Germinal center (tissue), 1 donor: ENCODE data around the gene TULP3.

ENCODE experiments used
- DNase-seq: peaks from one replicate; pipeline ENCODE4 v3.0.0; 2012; ENCODE audit warnings: mixed read lengths, low spot score

The TULP3 gene

DNA sequence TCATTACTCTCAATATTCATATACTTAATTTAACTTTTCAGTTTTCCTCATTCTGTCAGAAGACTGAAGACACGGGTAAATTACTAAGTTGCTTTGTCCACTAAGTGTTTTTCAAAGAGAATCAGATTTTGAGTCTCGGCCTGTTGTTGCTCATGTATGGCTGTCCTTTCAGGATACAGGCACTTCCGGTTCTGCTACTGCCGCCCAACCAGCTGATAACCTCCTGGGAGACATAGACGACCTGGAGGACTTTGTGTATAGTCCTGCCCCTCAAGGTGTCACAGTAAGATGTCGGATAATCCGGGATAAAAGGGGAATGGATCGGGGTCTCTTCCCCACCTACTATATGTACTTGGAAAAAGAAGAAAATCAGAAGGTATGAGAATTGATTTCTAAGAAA lies 40.2 kb downstream of the TULP3 start:
- DNase-seq, result no peak

DNA sequence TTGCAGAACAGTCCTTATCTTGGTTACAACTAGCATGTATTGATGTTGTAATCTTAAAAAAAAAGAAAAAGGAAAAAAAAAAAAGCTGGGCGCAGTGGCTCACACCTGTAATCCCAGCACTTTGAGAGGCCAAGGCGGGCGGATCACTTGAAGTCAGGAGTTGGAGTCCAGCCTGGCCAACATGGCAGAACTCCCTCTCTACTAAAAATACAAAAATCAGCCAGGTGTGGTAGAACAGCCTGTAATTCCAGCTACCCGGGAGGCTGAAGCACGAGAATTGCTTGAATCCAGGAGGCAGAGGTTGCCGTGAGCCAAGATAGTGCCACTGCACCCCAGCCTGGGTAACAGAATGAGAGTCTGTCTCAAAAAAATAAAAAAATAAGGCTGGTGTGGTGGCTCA lies 42.9 kb downstream of the TULP3 start:
- no peak for DNase-seq

DNA sequence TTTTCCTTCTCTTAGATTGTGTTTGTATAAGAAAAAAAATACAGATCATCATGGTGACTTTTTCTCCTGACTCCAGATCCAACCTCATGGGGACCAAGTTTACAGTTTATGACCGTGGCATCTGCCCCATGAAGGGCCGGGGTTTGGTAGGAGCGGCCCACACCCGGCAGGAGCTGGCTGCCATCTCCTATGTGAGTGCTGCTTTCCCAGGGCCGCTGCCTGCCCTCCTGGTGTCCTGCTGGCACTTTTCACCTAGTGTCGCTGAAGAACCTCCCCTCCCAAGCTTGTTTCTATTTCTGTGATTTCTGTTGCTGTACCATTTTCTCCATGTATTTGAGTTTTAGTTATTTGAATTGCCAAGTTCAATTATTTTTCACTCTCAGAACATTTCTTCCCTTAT lies 43.7 kb downstream of the TULP3 start:
- DNase-seq, result no peak

- no peak for DNase-seq
These were observed 45.6 kb downstream of the TULP3 start for GRCh38 chr12:2936301-2936700.

DNA sequence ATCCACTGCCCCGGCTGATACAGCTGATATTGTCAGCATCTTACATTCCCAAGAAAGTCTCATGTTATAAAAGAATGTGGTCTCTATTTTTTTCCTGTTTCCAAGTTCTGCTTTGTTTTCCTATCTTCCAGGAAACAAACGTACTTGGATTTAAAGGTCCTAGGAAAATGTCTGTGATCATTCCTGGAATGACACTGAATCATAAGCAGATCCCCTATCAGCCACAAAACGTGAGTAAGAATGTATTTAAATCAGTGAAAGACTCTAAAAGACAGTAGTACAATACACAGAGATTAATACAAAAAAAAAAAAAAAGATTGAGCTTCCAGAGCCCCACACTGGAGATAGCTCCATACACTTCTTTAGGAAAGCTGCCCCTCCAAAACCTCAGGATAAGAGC lies 46.8 kb downstream of the TULP3 start:
- no peak for DNase-seq

DNA sequence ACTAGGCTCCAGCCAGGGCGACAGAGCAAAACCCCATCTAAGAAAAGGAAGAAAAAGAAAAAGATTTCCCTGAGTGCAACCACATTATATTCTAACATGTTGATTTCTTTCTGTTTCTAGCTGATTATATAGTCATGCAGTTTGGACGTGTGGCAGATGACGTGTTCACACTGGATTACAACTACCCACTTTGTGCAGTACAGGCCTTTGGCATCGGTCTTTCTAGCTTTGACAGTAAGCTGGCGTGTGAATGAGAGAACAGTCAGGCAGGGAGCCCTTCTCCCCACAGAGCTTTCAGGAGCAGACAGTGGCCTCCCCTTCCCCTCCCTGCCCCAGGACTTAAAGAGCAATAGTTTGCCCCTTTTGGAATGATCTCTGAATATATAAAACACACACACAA lies 48.5 kb downstream of the TULP3 start:
- DNase-seq, result no peak

- DNase-seq, result no peak
These were observed 49.9 kb downstream of the TULP3 start for GRCh38 chr12:2940564-2940963.

DNA sequence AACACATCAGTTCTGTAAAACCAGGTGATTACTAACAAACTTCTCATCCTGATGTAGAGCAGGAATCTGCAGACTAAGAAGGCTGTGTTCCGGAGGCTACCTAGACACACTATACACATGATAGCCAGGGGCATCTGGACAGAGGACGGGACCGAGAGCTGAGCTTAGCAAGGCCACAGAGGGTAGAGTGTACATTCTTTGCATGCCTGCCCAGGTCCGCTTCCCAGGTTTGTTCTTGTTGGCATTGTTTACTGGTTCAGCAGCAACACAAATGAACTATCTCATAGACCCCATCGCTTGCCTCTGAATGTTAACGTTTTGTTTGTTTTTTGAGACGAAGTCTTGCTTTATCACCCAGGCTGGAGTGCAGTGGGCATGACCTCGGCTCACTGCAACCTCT lies 50.8 kb downstream of the TULP3 start:
- DNase-seq, result no peak

DNA sequence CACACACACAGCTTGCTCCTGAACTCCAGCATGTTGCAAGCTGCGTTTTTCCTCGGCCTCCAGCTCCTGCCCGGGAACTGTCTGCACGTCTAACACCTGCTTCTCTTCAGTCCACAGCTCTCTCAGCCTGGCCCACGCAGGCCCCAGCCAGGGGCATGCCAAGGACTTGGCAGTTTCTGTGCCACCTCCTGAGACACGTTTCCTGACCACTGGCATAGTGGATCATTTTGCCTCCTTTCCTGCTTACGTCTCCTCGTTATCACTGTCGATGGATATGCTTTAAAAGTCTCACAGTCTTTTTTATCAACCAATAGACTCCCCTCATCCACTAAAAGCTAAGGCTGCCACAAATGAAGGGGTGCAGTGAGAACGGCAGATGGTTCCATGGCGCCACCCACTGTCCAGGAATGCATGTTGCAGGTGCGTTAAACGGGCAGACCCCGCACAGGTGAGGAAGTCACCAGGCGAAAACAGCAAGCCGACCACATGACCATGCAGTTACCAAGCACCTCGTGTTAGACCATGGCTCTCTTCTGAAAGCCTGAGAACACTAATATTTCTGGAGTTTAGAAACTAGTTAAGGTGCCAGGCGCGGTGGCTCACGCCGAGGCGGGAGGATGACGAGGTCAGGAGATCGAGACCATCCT lies 53.8 kb downstream of the TULP3 start:
- peak; percentile 61 for DNase-seq

DNA sequence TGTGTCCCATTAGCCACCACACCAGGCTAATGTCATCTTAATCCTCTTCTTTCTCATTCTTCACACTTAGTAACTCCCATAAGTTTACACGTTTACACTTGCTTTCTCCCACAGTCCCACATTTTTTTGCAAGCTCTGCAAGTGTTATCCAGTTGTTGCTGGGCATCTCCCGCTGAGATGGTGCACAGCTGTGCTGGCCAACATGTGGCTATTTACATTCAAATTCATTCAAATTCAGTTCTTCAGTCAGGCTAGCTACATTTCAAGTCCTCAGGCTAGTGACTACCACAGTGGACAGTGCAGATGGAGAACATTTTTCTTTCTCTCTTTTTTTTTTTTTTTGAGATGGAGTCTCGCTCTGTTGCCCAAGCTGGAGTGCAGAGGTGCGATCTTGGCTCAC lies 58.7 kb downstream of the TULP3 start:
- DNase-seq, result no peak

GRCh38 chr12:2955888-2956287 lies 65.2 kb downstream of the TULP3 start:
- no peak for DNase-seq

DNA sequence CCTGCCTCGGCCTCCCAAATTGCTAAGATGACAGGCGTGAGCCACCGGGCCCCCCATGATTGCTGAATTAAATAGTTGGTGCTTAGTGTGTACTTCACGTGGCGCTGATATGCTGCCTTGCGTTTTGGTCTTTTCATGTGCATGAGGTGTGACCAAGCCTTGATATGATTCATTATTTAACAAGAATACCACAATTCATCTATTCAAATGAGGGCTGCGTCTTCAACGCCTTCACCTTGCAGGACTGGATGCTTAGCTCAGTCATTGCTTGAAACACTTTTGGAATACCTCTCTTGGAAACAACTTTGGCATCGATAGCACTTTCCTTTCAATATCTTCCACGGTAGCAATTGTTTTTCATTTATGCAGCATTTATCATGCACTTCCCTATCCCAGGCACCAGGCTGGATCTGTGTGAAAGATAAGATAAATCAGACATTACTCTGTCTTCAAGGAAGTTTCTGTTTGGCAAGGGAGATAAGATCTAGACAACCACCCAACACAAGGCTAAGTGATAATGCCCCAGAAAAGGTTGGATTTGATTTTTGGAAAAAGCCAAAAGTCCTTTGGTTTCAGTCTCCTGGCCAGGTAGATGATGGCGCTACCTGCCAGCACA lies 67.2 kb downstream of the TULP3 start:
- DNase-seq, result no peak

- peak; percentile 22 for DNase-seq
These were observed 67.9 kb downstream of the TULP3 start for GRCh38 chr12:2958432-2959191.

- DNase-seq, result peak; percentile 50
These were observed 68.5 kb downstream of the TULP3 start, which contains the start of gene TEAD4 for GRCh38 chr12:2959192-2959504. Gene TEAD4, plus strand, starts transcription at chr12:2959397.

DNA sequence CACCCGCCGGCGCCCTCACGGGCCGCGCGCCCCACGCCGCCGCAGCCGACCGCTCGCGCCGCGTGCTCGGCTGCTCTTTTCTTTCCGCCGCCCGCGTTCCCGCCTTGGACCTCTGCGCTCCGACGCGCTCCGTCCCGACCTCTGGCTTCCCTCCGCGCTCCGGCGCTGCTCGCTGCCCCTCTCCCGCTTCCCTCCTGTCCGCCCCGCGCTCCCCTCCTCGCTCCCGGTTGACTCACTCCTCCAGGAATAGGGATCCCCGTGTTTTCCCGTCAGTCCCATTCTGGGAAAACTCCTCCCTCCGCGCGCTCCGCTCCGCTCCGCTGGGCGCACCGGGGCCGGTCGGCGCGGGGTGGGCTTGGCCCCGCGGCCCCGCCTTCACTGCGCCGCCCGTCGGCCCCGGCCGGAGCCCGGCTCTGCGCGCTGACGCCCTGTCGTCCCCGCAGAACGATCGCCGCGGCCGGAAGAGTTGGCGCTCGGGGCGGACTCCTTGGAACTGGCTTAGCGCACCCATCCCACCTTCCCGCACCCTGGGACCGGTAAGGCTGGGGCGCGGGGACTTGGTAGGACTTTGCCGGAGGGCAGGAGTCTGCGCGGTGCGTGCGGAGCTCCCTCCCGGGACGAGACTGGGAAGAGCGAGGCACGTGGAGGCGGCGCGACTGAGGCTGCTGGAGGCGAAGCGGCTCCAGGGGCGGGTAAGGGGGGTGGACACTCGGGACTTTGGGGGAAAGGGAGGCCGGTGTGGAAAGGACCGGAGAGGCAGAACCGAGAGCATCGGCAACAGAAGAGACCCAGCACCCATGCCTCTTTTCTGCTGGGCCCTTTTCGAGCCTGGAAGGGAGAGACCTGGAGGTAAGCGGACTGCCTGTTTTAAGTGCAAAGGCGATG lies 69.1 kb downstream of the TULP3 start:
- peak; percentile 41 for DNase-seq

- DNase-seq, result peak; percentile 6
These were observed 69.8 kb downstream of the TULP3 start for GRCh38 chr12:2960390-2960956.

GRCh38 chr12:2960996-2961616 lies 70.4 kb downstream of the TULP3 start:
- DNase-seq, result no peak

DNA sequence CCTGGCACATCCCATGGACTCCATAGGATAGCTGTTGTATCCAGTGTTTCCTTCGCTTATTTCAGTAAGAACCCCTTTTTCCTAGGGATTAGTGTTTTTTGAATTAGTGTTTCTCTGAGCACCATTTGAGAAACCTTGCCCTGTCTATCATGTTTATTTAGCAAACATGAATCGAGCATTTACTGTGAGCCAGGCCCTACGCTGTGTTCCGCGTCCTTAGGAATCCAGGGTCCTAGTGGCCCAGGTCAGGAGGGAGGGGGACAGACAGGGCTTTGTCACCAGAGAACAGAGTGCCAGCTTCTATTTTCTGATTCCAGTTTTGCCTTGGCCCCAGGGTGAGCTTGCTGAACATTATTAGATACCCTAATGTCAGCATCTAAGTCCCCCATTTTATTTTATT lies 71.0 kb downstream of the TULP3 start:
- DNase-seq, result no peak

DNA sequence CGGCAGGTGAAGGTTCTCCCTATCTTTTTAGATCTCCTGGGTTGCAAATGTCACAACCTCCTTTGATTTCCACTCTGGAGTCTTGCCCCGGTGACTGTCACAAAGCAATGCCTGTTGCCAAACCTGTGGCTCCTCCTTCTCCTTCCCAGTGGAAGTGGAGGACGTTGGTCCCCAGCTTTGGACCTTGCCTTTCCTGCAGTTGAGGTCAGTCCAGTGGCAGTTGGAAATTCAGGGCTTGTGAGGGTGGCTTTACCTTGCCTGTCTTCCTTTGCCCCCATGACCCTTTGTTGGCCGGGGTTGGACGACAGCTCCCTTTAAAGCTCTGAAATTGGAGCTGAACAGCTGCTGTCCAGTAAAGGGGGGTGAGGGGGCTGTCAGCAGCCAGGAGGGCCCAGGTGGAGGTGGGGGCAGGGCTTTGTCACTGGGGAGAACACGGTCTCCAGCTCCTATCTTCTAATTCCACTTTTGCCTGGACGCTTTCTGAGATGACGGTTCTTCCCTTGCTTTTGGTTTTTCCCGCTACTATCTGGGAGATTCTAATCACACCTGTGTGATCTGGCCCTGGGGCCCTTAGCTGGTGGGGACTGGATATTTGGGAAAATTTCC lies 72.6 kb downstream of the TULP3 start:
- no peak for DNase-seq

DNA sequence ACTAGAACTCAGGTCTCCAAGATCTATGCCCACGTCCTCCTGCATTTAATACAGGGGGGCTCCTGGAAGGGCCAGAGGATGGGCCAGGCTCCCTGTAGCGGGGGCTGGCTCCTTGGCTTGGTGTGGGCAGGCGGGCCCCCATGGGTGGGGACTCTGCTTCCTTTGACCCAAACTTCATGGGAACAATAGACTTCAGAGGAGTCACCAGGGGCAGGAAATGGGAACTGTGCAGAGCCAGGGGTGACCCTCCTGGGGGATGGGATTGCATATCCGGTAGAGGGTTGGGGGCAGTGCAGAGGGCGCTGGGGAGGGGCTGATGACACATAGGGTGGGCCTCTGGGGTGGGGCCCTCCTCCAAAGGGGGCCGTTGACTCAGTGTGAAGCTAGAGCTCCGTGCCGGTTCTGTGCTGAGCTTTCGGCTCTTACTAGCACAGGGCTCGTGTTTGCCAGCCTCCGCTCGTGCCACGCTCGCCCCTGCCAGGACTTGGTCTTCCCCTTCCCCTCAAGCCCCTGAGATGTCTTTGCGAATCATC lies 73.1 kb downstream of the TULP3 start:
- DNase-seq, result no peak

DNA sequence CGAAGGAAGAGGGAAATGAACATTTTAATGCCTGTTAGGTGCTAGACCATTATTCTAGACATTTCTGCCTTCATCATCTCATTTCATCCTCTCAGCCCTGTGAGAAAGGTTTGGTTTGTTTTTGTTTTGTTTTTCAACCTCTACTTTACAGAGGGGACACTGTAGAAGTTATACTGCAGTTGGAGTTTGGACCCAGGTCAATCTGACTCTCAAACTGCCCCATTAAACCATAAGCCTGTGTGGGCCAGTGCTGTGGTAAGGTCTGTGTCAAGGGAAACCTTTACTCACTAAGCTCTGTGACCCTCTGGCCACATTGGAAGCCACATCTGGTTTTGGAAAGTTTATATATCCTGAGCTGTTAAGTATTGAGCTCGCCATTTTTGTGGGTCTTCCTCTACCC lies 77.0 kb downstream of the TULP3 start:
- DNase-seq, result no peak
